Measurements from ENCODE around the gene KAZN. TPM values are rescaled to one million over a fixed set of nuclear protein-coding genes. Genes with fewer than 3 reads are reported as not detected.

The KAZN gene
- total and polyA plus RNA-seq, 11 donors: 0.65 to 6.5 (median 2.3) TPM

- TF ChIP-seq POLR2A (IDR thresholded peaks at IDR 0.05) (no peak), CTCF (IDR thresholded peaks at IDR 0.05) (no peak)
- no peak overlapping the region for H3K27ac ChIP-seq
- H3K4me1 ChIP-seq: peaks cover 0 to 13% (median 0%) of the 10 kb centered on the region in 12 donors
- ATAC-seq (peak in 3 of 4 donors; percentile 51 to 62 (median 61)), DNase-seq (peak in 4 of 5 donors; percentile 20 to 56 (median 38))
- no peak overlapping the region for H3K4me3 ChIP-seq
- H3K9me3 ChIP-seq: no peaks in the 10 kb centered on the region
- intact Hi-C loops (cut with DNase I): no loop called here
- H3K36me3 ChIP-seq: no peaks in the 10 kb centered on the region
- no peaks in the 10 kb centered on the region for H3K27me3 ChIP-seq
- 12 to 26% (median 19%) methylated on average over 10 to 13 of the region's 13 CpGs for WGBS, 4 donors
These were observed 491.9 kb downstream of the KAZN start for GRCh38 chr1:15090373-15090772.

- Histone ChIP-seq H3K27ac (no peak overlapping the region), H3K36me3 (no peaks in the 10 kb centered on the region), H3K27me3 (no peaks in the 10 kb centered on the region), H3K4me1 (peaks cover 0 to 13% (median 0%) of the 10 kb centered on the region in 12 donors), H3K9me3 (no peaks in the 10 kb centered on the region), H3K4me3 (no peak overlapping the region)
- peak in 1 of 5 donors; percentile 12 for DNase-seq
- TF ChIP-seq POLR2A (IDR thresholded peaks at IDR 0.05) (no peak), CTCF (IDR thresholded peaks at IDR 0.05) (no peak)
- 91 to 93% (median 92%) methylated on average over 16 of the region's 16 CpGs for WGBS, 4 donors
- no peak for ATAC-seq
- intact Hi-C loops (cut with DNase I): no loop called here
These were observed 495.6 kb downstream of the KAZN start for GRCh38 chr1:15094056-15094455.

- Histone ChIP-seq H3K27me3 (peaks cover 0 to 5% (median 0%) of the 10 kb centered on the region in 9 donors), H3K4me1 (peaks cover 0 to 9% (median 0%) of the 10 kb centered on the region in 12 donors), H3K4me3 (no peak overlapping the region), H3K27ac (no peak overlapping the region), H3K9me3 (no peaks in the 10 kb centered on the region), H3K36me3 (no peaks in the 10 kb centered on the region)
- DNase-seq: peak in 1 of 5 donors; percentile 9
- WGBS, 4 donors: 93 to 97% (median 94%) methylated on average over 17 to 26 of the region's 26 CpGs
- no peak for TF ChIP-seq CTCF (IDR thresholded peaks at IDR 0.05)
- TF ChIP-seq POLR2A (IDR thresholded peaks at IDR 0.05): no peak
- intact Hi-C loops (cut with DNase I): loop anchor here in 1 of 10 donors (5.0 kb wide), 1 partner anchor 983 kb away; no protein-coding TSS in a partner anchor
- no peak for ATAC-seq
These were observed 496.4 kb downstream of the KAZN start for GRCh38 chr1:15094719-15095495.

GRCh38 chr1:15095496-15095875 lies 497.0 kb downstream of the KAZN start:
- H3K4me3 ChIP-seq: no peak overlapping the region
- H3K4me1 ChIP-seq: peaks cover 0 to 3% (median 0%) of the 10 kb centered on the region in 12 donors
- DNase-seq (peak in 1 of 5 donors; percentile 3), ATAC-seq (no peak)
- TF ChIP-seq POLR2A (IDR thresholded peaks at IDR 0.05) (no peak), CTCF (IDR thresholded peaks at IDR 0.05) (no peak)
- peaks cover 0 to 10% (median 4%) of the 10 kb centered on the region in 9 donors for H3K27me3 ChIP-seq
- no peaks in the 10 kb centered on the region for H3K36me3 ChIP-seq
- WGBS, 4 donors: 70 to 88% (median 83%) methylated on average over 5 to 6 of the region's 6 CpGs
- no peaks in the 10 kb centered on the region for H3K9me3 ChIP-seq
- no peak overlapping the region for H3K27ac ChIP-seq
- intact Hi-C loops (cut with DNase I): loop anchor here in 1 of 10 donors (5.0 kb wide), 1 partner anchor 983 kb away; no protein-coding TSS in a partner anchor
